Measurements from ENCODE around the gene PRR14L. TPM values are rescaled to one million over a fixed set of nuclear protein-coding genes. Genes with fewer than 3 reads are reported as not detected.
A peak's percentile ranks its signal among the peaks of the same experiment; 100 is the strongest.

The PRR14L gene
- total and polyA plus RNA-seq, 2 donors (not counting 3 experiments of a cell fraction or from before 2014, with no cell fraction given) = 13.1 to 53.8 TPM

- Histone ChIP-seq H3K36me3 (ENCODE audit: control insufficient read depth in 2 of 2, extremely low read depth in 1 of 2, insufficient read depth in 2 of 2, low read length in 2 of 2) (no peaks in the 10 kb centered on the region), H3K4me3 (replicated peaks in 1 of 3; ENCODE audit: insufficient read depth in 1 of 3, low read depth in 1 of 3, low read length in 3 of 3) (peak overlapping the region in 1 of 3 experiments; percentile 42), H3K27me3 (ENCODE audit: control insufficient read depth in 2 of 2, insufficient read depth in 2 of 2, low read length in 2 of 2) (no peaks in the 10 kb centered on the region), H4K20me1 (replicated peaks; ENCODE audit: control insufficient read depth, extremely low read depth, insufficient read depth, low read length) (no peaks in the 10 kb centered on the region), H3K4me2 (ENCODE audit: insufficient read depth, low read length) (peak overlapping the region; percentile 33), H3K27ac (ENCODE audit: insufficient read depth, low read depth, low read length) (peak overlapping the region; percentile 81), H2AFZ (ENCODE audit: low read depth, low read length) (no peak overlapping the region), H3K4me1 (ENCODE audit: control insufficient read depth, extremely low read depth, insufficient read depth, low read length) (peaks cover 30% of the 10 kb centered on the region), H3K79me2 (ENCODE audit: control insufficient read depth, insufficient read depth, low read length) (peaks cover 52% of the 10 kb centered on the region), H3K9ac (replicated peaks; ENCODE audit: extremely low read depth, insufficient read depth, low read length) (peak overlapping the region; percentile 85), H3K9me1 (replicated peaks; ENCODE audit: control insufficient read depth, extremely low read depth, insufficient read depth, low read length) (no peaks in the 10 kb centered on the region), H3K9me3 (replicated peaks; ENCODE audit: control insufficient read depth, insufficient read depth, low read length) (no peaks in the 10 kb centered on the region)
- TF ChIP-seq MAX (IDR thresholded peaks at IDR 0.05; ENCODE audit: insufficient read depth, insufficient read length) (no peak), FOS (IDR thresholded peaks at IDR 0.05; ENCODE audit: borderline replicate concordance, insufficient read depth, low read length) (no peak), CTCF (IDR thresholded peaks at IDR 0.05; ENCODE audit: extremely low read depth in 1 of 2, insufficient read depth in 1 of 2, low read depth in 1 of 2, low read length in 2 of 2) (no peak), EZH2 (IDR thresholded peaks at IDR 0.05; ENCODE audit: borderline replicate concordance, low read depth, low read length, severe bottlenecking) (no peak), POLR2A (IDR thresholded peaks at IDR 0.05; ENCODE audit: low read depth, low read length) (no peak), GATA2 (IDR thresholded peaks at IDR 0.05; ENCODE audit: insufficient read depth, insufficient read length, low read depth, low read length) (no peak), JUN (IDR thresholded peaks at IDR 0.05; ENCODE audit: borderline replicate concordance, insufficient read depth, insufficient read length, low read depth) (no peak), POLR2AphosphoS5 (IDR thresholded peaks at IDR 0.05; ENCODE audit: insufficient read depth, low read depth, low read length) (no peak), MYC (IDR thresholded peaks at IDR 0.05; ENCODE audit: low read depth, low read length) (no peak)
- no peak for FAIRE-seq
- ChIA-PET CTCF (interaction anchor here (1.4 to 11.3 kb wide), 5 partner anchors 15 to 180 kb away, joined by 4 to 216 read pairs (median 5); partner anchors contain the start of gene DEPDC5), POLR2A (no interaction called here)
- intact Hi-C loops (cut with micrococcal nuclease) = loop anchor here (2.0 kb wide), 3 partner anchors 135 to 285 kb away; partner anchors contain the start of genes EIF4ENIF1, PATZ1 and SFI1
- dilution Hi-C loops (cut with MboI; ENCODE audit: extremely low pct_ligation_motif_present, low sequenced_read_pairs) = no loop called here
- no TSS peak for BruUV-seq (replicated peaks)
- DNase-seq (ENCODE audit: low read depth, low spot score) = no peak
Measured at GRCh38 chr22:31631436-31631835, 118.5 kb downstream of the PRR14L start.

Small RNA genes lying within 50 kb of the gene (small RNA-seq; reads per million reads assigned to genes)
- not detected for gene RN7SL20P (ENCODE audit: insufficient read depth, insufficient read length, low read depth, low replicate concordance)

Other genes with a start within 250 kb of the PRR14L start
- gene PISD, start 87.9 kb downstream of the PRR14L start, total RNA-seq = 53.2 and 58.0 TPM in 2 replicates
- gene PISD, start 87.9 kb downstream of the PRR14L start, polyA plus RNA-seq = 48.5 and 53.4 TPM in 2 replicates
- gene DEPDC5, start 3.9 kb upstream of the PRR14L start, total RNA-seq = 28.6 and 36.6 TPM in 2 replicates
- gene DEPDC5, start 3.9 kb upstream of the PRR14L start, polyA plus RNA-seq = 12.0 and 13.1 TPM in 2 replicates
- gene YWHAH, start 194.4 kb upstream of the PRR14L start, total RNA-seq = 170 and 182 TPM in 2 replicates
- gene YWHAH, start 194.4 kb upstream of the PRR14L start, polyA plus RNA-seq = 72.2 and 73.6 TPM in 2 replicates

Data from endothelial cell of umbilical vein (primary cell).